WTC11 (cell line): ENCODE results near the gene VDR. TPM values are rescaled to one million over a fixed set of nuclear protein-coding genes. Genes with fewer than 3 reads are reported as not detected.

ENCODE experiments used
- ATAC-seq: fragments of 200-7000 bp; cut with Tn5 transposase; 2 replicates; pipeline ENCODE4 v1.10.0; 2021; ENCODE audit warnings: mild to moderate bottlenecking, moderate library complexity
- CTCF ChIA-PET: fragments of 300-600 bp; sonication (Branson Sonifier 250); formaldehyde crosslinking; loops from one replicate; lab custom pipeline; 2021; ENCODE audit warnings: antibody characterized with exemption; lab: Charles Lee
- POLR2A ChIA-PET: fragments of 350-600 bp; sonication (Branson Sonifier 250); formaldehyde crosslinking; loops from one replicate; lab custom pipeline; 2021; ENCODE audit warnings: antibody characterized with exemption; lab: Charles Lee
- DNase-seq: peaks from one replicate; pipeline ENCODE4 v3.0.0; 2021; ENCODE audit warnings: low spot score
- H3K27ac Mint-ChIP-seq: 2 replicates; pipeline ENCODE4 v1.8.0; 2021; ENCODE audit warnings: mixed read lengths
- H3K27me3 Mint-ChIP-seq: 2 replicates; pipeline ENCODE4 v1.8.0; 2021; ENCODE audit warnings: low read depth, mild to moderate bottlenecking, moderate library complexity, mixed read lengths
- H3K36me3 Mint-ChIP-seq: 2 replicates; pipeline ENCODE4 v1.8.0; 2021; ENCODE audit warnings: mixed read lengths
- H3K4me1 Mint-ChIP-seq: 2 replicates; pipeline ENCODE4 v1.8.0; 2022; ENCODE audit warnings: mixed read lengths
- H3K4me3 Mint-ChIP-seq: 2 replicates; pipeline ENCODE4 v1.8.0; 2021; ENCODE audit warnings: mild to moderate bottlenecking, moderate library complexity, mixed read lengths
- H3K9me3 Mint-ChIP-seq: 2 replicates; pipeline ENCODE4 v1.8.0; 2021; ENCODE audit warnings: mixed read lengths
- AR ChIP-seq: fragments of 250-450 bp; sonication (Bioruptor Pico); IDR thresholded peaks from 2 replicates; pipeline ENCODE4 v1.9.0; 2021; ENCODE audit warnings: mild to moderate bottlenecking
- ATF3 ChIP-seq: sonication (generic); formaldehyde crosslinking; conservative IDR thresholded peaks from 2 replicates; pipeline ENCODE4 v1.8.1; 2022; ENCODE audit warnings: mild to moderate bottlenecking, missing genetic modification reagents
- CBFB ChIP-seq: sonication (generic); formaldehyde crosslinking; IDR thresholded peaks from 2 replicates; pipeline ENCODE4 v1.8.1; 2022; ENCODE audit warnings: mild to moderate bottlenecking, low read depth, missing genetic modification reagents
- CREM ChIP-seq: sonication (generic); formaldehyde crosslinking; IDR thresholded peaks from 2 replicates; pipeline ENCODE4 v1.8.1; 2022; ENCODE audit warnings: mild to moderate bottlenecking, missing genetic modification reagents, moderate library complexity
- CTCF ChIP-seq: fragments of 200-600 bp; IDR thresholded peaks from 2 replicates; pipeline ENCODE4 v1.8.0; 2022; ENCODE audit warnings: antibody characterized with exemption
- FOXK1 ChIP-seq: sonication (generic); formaldehyde crosslinking; IDR thresholded peaks from 2 replicates; pipeline ENCODE4 v1.8.0; 2022; ENCODE audit warnings: mild to moderate bottlenecking, moderate library complexity, missing genetic modification reagents
- GABPB1 ChIP-seq: sonication (generic); formaldehyde crosslinking; IDR thresholded peaks from 2 replicates; pipeline ENCODE4 v1.8.1; 2023; ENCODE audit warnings: mild to moderate bottlenecking, missing genetic modification reagents
- IRF2 ChIP-seq: sonication (generic); formaldehyde crosslinking; IDR thresholded peaks from 2 replicates; pipeline ENCODE4 v1.8.0; 2022; ENCODE audit warnings: low read depth, missing genetic modification reagents, borderline replicate concordance
- KAT7 ChIP-seq: sonication (generic); formaldehyde crosslinking; IDR thresholded peaks from 2 replicates; pipeline ENCODE4 v1.8.1; 2023; ENCODE audit warnings: missing genetic modification reagents, mild to moderate bottlenecking, borderline replicate concordance
- MAX ChIP-seq: sonication (generic); formaldehyde crosslinking; IDR thresholded peaks from 2 replicates; pipeline ENCODE4 v1.8.0; 2022; ENCODE audit warnings: mild to moderate bottlenecking, missing genetic modification reagents
- MLX ChIP-seq: sonication (generic); formaldehyde crosslinking; IDR thresholded peaks from 2 replicates; pipeline ENCODE4 v1.8.1; 2023; ENCODE audit warnings: mild to moderate bottlenecking, missing genetic modification reagents, moderate library complexity
- NFYB ChIP-seq: sonication (generic); formaldehyde crosslinking; conservative IDR thresholded peaks from 2 replicates; pipeline ENCODE4 v1.8.0; 2022; ENCODE audit warnings: low read depth, missing genetic modification reagents
- ZBTB43 ChIP-seq: sonication (generic); formaldehyde crosslinking; IDR thresholded peaks from 2 replicates; pipeline ENCODE4 v1.8.1; 2023; ENCODE audit warnings: mild to moderate bottlenecking, missing genetic modification reagents
- ZNF232 ChIP-seq: sonication (generic); formaldehyde crosslinking; IDR thresholded peaks from 2 replicates; pipeline ENCODE4 v1.8.0; 2022; ENCODE audit warnings: mild to moderate bottlenecking, missing genetic modification reagents
- ZNF281 ChIP-seq: sonication (generic); formaldehyde crosslinking; IDR thresholded peaks from 2 replicates; pipeline ENCODE4 v1.8.0; 2023; ENCODE audit warnings: mild to moderate bottlenecking, missing genetic modification reagents
- ZNF423 ChIP-seq: fragments of 250-450 bp; sonication (Bioruptor Pico); IDR thresholded peaks from 2 replicates; pipeline ENCODE4 v2.1.2; 2022; ENCODE audit warnings: mild to moderate bottlenecking, moderate library complexity
- total RNA-seq: library from RNA; stranded (reverse); gene quantifications from 3 replicates; pipeline ENCODE4 v1.2.3, GENCODE V29; 2021

VDR gene
- total RNA-seq, 1 experiment from 2014 or later: 1.3 TPM

GRCh38 chr12:47902131-47902639 is 2.6 kb downstream of the VDR start (continued):
- TF ChIP-seq GABPB1 (CRISPR knock-in tag): no peak

- DNase-seq: no peak
- ATAC-seq: no peak
- no peaks in the 10 kb centered on the region for H3K9me3 Mint-ChIP-seq
- no peak overlapping the region for H3K27ac Mint-ChIP-seq
- no peak for TF ChIP-seq IRF2
- TF ChIP-seq ZNF281 (CRISPR knock-in tag): no peak
- no peak for TF ChIP-seq MAX (CRISPR knock-in tag)
- no peak for TF ChIP-seq CTCF
- TF ChIP-seq MLX (CRISPR knock-in tag): no peak
- TF ChIP-seq NFYB (CRISPR knock-in tag): no peak
- TF ChIP-seq CREM: no peak
- TF ChIP-seq ATF3 (CRISPR knock-in tag): no peak
- no peak for TF ChIP-seq CBFB (CRISPR knock-in tag)
- no peak for TF ChIP-seq ZNF232 (CRISPR knock-in tag)
- no peak for TF ChIP-seq FOXK1
- TF ChIP-seq KAT7: no peak
- no peak for TF ChIP-seq ZBTB43 (CRISPR knock-in tag)
- TF ChIP-seq ZNF423 (CRISPR knock-in tag): no peak
- TF ChIP-seq AR (CRISPR knock-in tag): no peak
- H3K4me3 Mint-ChIP-seq: no peak overlapping the region
- peaks cover 77% of the 10 kb centered on the region for H3K27me3 Mint-ChIP-seq
- H3K36me3 Mint-ChIP-seq: no peaks in the 10 kb centered on the region
- ChIA-PET CTCF (no interaction called here), POLR2A (no interaction called here)
- peaks cover 18% of the 10 kb centered on the region for H3K4me1 Mint-ChIP-seq
Observed at GRCh38 chr12:47901718-47902093, 3.1 kb downstream of the VDR start.
